ENCODE data around the gene GARIN1A.

- TF ChIP-seq, protein P1, sequence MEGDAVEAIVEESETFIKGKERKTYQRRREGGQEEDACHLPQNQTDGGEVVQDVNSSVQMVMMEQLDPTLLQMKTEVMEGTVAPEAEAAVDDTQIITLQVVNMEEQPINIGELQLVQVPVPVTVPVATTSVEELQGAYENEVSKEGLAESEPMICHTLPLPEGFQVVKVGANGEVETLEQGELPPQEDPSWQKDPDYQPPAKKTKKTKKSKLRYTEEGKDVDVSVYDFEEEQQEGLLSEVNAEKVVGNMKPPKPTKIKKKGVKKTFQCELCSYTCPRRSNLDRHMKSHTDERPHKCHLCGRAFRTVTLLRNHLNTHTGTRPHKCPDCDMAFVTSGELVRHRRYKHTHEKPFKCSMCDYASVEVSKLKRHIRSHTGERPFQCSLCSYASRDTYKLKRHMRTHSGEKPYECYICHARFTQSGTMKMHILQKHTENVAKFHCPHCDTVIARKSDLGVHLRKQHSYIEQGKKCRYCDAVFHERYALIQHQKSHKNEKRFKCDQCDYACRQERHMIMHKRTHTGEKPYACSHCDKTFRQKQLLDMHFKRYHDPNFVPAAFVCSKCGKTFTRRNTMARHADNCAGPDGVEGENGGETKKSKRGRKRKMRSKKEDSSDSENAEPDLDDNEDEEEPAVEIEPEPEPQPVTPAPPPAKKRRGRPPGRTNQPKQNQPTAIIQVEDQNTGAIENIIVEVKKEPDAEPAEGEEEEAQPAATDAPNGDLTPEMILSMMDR (IDR thresholded peaks at IDR 0.05): no peak
- TF ChIP-seq POLR2AphosphoS5 (IDR thresholded peaks at IDR 0.05): no peak
Measured at GRCh38 chr7:128707752-128708151, 35.7 kb downstream of the GARIN1A start.

Measured in suprapubic skin (tissue), 3 donors.